GM10248 (cell line): ENCODE data around the gene VCX.

ENCODE experiments used
- CTCF ChIA-PET: fragments of 300-600 bp; sonication (Branson Sonifier 250); formaldehyde crosslinking; extraction: SDS; loops from one replicate; lab custom pipeline; 2021; ENCODE audit warnings: antibody characterized with exemption; lab: Yijun Ruan, JAX
- POLR2A ChIA-PET: fragments of 350-650 bp; sonication (Branson Sonifier 250); formaldehyde crosslinking; extraction: SDS; loops from one replicate; lab custom pipeline; 2020; ENCODE audit warnings: antibody characterized with exemption; lab: Yijun Ruan, JAX
- DNase-seq: peaks from one replicate; pipeline ENCODE4 v3.0.0; 2012; ENCODE audit errors: extremely low spot score
- CTCF ChIP-seq: IDR thresholded peaks from 2 replicates; pipeline ENCODE4 v1.5.1; 2012; ENCODE audit warnings: mild to moderate bottlenecking, low read depth; ENCODE audit errors: extremely low read depth, missing control alignments, control extremely low read depth

VCX gene

GRCh38 chrX:7872042-7872441 is 29.1 kb downstream of the VCX start:
- TF ChIP-seq CTCF, result no peak
- DNase-seq, result no peak
- CTCF ChIA-PET, result no interaction called here
- POLR2A ChIA-PET, result no interaction called here

GRCh38 chrX:7876957-7877356 is 34.0 kb downstream of the VCX start:
- ChIA-PET POLR2A (no interaction called here), CTCF (no interaction called here)
- no peak for DNase-seq
- TF ChIP-seq CTCF, result no peak

GRCh38 chrX:7889135-7889534 is 46.2 kb downstream of the VCX start:
- ChIA-PET CTCF (no interaction called here), POLR2A (no interaction called here)
- DNase-seq, result no peak
- no peak for TF ChIP-seq CTCF

- DNase-seq, result no peak
- ChIA-PET CTCF (no interaction called here), POLR2A (no interaction called here)
- no peak for TF ChIP-seq CTCF
Observed at GRCh38 chrX:7889680-7890079, 46.7 kb downstream of the VCX start.

- CTCF ChIA-PET, result no interaction called here
- no peak for DNase-seq
- POLR2A ChIA-PET, result no interaction called here
- no peak for TF ChIP-seq CTCF
Observed at GRCh38 chrX:7891928-7892327, 49.0 kb downstream of the VCX start.
